ENCODE measurements around the gene MVK. TPM values are rescaled to one million over a fixed set of nuclear protein-coding genes. Genes with fewer than 3 reads are reported as not detected.

Gene MVK
- total RNA-seq, 4 donors from 2014 or later, result 20.9 to 52.0 (median 30.5) TPM

- no peak for DNase-seq (ENCODE audit: low spot score in 2 of 2)
- Histone ChIP-seq H3K27me3 (no peaks in the 10 kb centered on the region), H3K4me3 (no peak overlapping the region), H3K9me3 (no peaks in the 10 kb centered on the region), H3K27ac (no peak overlapping the region), H3K4me1 (peaks cover 0 to 9% (median 0%) of the 10 kb centered on the region in 4 donors), H3K36me3 (peaks cover 0 to 100% (median 0%) of the 10 kb centered on the region in 3 donors)
- TF ChIP-seq EP300 (IDR thresholded peaks at IDR 0.05) (no peak), POLR2A (IDR thresholded peaks at IDR 0.05) (no peak), CTCF (IDR thresholded peaks at IDR 0.05) (no peak)
- WGBS, 2 donors, result 71 to 80% methylated on average over 26 to 27 of the region's 30 CpGs
Measured at GRCh38 chr12:109563291-109564284, 10.0 kb upstream of the MVK start.

- Histone ChIP-seq H3K27me3 (no peaks in the 10 kb centered on the region), H3K4me3 (no peak overlapping the region), H3K36me3 (peaks cover 0 to 93% (median 0%) of the 10 kb centered on the region in 3 donors), H3K27ac (no peak overlapping the region), H3K4me1 (peaks cover 0 to 9% (median 0%) of the 10 kb centered on the region in 4 donors), H3K9me3 (no peaks in the 10 kb centered on the region)
- WGBS, 2 donors, result 86 to 88% methylated on average over 8 of the region's 8 CpGs
- TF ChIP-seq CTCF (IDR thresholded peaks at IDR 0.05) (no peak), POLR2A (IDR thresholded peaks at IDR 0.05) (no peak), EP300 (IDR thresholded peaks at IDR 0.05) (no peak)
- DNase-seq (ENCODE audit: low spot score in 2 of 2), result no peak
Measured at GRCh38 chr12:109566424-109566823, 7.2 kb upstream of the MVK start.

GRCh38 chr12:109567296-109567695, 6.3 kb upstream of the MVK start:
- TF ChIP-seq POLR2A (IDR thresholded peaks at IDR 0.05) (no peak), EP300 (IDR thresholded peaks at IDR 0.05) (no peak), CTCF (IDR thresholded peaks at IDR 0.05) (no peak)
- Histone ChIP-seq H3K4me1 (peaks cover 0 to 16% (median 0%) of the 10 kb centered on the region in 4 donors), H3K36me3 (peaks cover 0 to 84% (median 0%) of the 10 kb centered on the region in 3 donors), H3K4me3 (no peak overlapping the region), H3K27me3 (no peaks in the 10 kb centered on the region), H3K9me3 (no peaks in the 10 kb centered on the region), H3K27ac (no peak overlapping the region)
- 88 to 90% methylated on average over 9 to 10 of the region's 10 CpGs for WGBS, 2 donors
- no peak for DNase-seq (ENCODE audit: low spot score in 2 of 2)

GRCh38 chr12:109567967-109568366, 5.6 kb upstream of the MVK start:
- peaks cover 0 to 22% (median 0%) of the 10 kb centered on the region in 4 donors for H3K4me1 ChIP-seq
- peaks cover 0 to 78% (median 0%) of the 10 kb centered on the region in 3 donors for H3K36me3 ChIP-seq
- 75 to 89% methylated on average over 3 of the region's 3 CpGs for WGBS, 2 donors
- H3K27ac ChIP-seq, result no peak overlapping the region
- no peaks in the 10 kb centered on the region for H3K27me3 ChIP-seq
- H3K4me3 ChIP-seq, result no peak overlapping the region
- H3K9me3 ChIP-seq, result no peaks in the 10 kb centered on the region
- TF ChIP-seq POLR2A (IDR thresholded peaks at IDR 0.05) (no peak), CTCF (IDR thresholded peaks at IDR 0.05) (no peak), EP300 (IDR thresholded peaks at IDR 0.05) (no peak)
- no peak for DNase-seq (ENCODE audit: low spot score in 2 of 2)

GRCh38 chr12:109568486-109568885, 5.1 kb upstream of the MVK start:
- Histone ChIP-seq H3K27me3 (no peaks in the 10 kb centered on the region), H3K27ac (no peak overlapping the region), H3K4me1 (peaks cover 0 to 21% (median 0%) of the 10 kb centered on the region in 4 donors), H3K4me3 (no peak overlapping the region), H3K9me3 (no peaks in the 10 kb centered on the region), H3K36me3 (peaks cover 0 to 72% (median 0%) of the 10 kb centered on the region in 3 donors)
- TF ChIP-seq EP300 (IDR thresholded peaks at IDR 0.05) (no peak), CTCF (IDR thresholded peaks at IDR 0.05) (no peak), POLR2A (IDR thresholded peaks at IDR 0.05) (no peak)
- DNase-seq (ENCODE audit: low spot score in 2 of 2), result no peak
- WGBS, 2 donors, result 87 to 88% methylated on average over 7 of the region's 7 CpGs

Measured in tibial nerve (tissue), 4 donors.